HEK293 (cell line): ENCODE measurements around the gene SMIM14.

Experiments used
- ATF2 ChIP-seq: fragments of 450-650 bp; formaldehyde crosslinking; IDR thresholded peaks from 2 replicates; pipeline ENCODE4 v1.5.1; 2016; ENCODE audit warnings: missing biosample characterization, missing genetic modification characterization, low read depth
- YY1 ChIP-seq: fragments of 450-650 bp; formaldehyde crosslinking; IDR thresholded peaks from 2 replicates; pipeline ENCODE4 v1.5.1; 2018; ENCODE audit warnings: missing biosample characterization, missing genetic modification characterization
- ZSCAN23 ChIP-seq: fragments of 450-650 bp; formaldehyde crosslinking; IDR thresholded peaks from 2 replicates; pipeline ENCODE4 v1.5.1; 2016; ENCODE audit warnings: missing biosample characterization, missing genetic modification characterization
- TF ChIP-seq, protein P1 (sequence below): fragments of 450-650 bp; formaldehyde crosslinking; IDR thresholded peaks from 2 replicates; pipeline ENCODE4 v1.5.1; 2016; ENCODE audit warnings: missing biosample characterization, missing genetic modification characterization

GRCh38 chr4:39614487-39615162 is 24.0 kb downstream of the SMIM14 start:
- TF ChIP-seq, protein P1, sequence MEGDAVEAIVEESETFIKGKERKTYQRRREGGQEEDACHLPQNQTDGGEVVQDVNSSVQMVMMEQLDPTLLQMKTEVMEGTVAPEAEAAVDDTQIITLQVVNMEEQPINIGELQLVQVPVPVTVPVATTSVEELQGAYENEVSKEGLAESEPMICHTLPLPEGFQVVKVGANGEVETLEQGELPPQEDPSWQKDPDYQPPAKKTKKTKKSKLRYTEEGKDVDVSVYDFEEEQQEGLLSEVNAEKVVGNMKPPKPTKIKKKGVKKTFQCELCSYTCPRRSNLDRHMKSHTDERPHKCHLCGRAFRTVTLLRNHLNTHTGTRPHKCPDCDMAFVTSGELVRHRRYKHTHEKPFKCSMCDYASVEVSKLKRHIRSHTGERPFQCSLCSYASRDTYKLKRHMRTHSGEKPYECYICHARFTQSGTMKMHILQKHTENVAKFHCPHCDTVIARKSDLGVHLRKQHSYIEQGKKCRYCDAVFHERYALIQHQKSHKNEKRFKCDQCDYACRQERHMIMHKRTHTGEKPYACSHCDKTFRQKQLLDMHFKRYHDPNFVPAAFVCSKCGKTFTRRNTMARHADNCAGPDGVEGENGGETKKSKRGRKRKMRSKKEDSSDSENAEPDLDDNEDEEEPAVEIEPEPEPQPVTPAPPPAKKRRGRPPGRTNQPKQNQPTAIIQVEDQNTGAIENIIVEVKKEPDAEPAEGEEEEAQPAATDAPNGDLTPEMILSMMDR (tag by site-specific recombination): no peak
- no peak for TF ChIP-seq ZSCAN23 (tag by site-specific recombination)
- no peak for TF ChIP-seq ATF2 (tag by site-specific recombination)
- TF ChIP-seq YY1: no peak
